HS-5 (cell line): ENCODE measurements around the gene BPTF.
A peak's percentile ranks its signal among the peaks of the same experiment; 100 is the strongest.
"Not testable (repeated sequence)": the region's sequence is repeated elsewhere in the genome, so short reads cannot be mapped to it uniquely, and the experiment has no call there.

ENCODE experiments used
- DNase-seq: peaks from one replicate; pipeline ENCODE4 v3.0.0-alpha.2; 2012; ENCODE audit warnings: low read depth

Gene BPTF

DNA sequence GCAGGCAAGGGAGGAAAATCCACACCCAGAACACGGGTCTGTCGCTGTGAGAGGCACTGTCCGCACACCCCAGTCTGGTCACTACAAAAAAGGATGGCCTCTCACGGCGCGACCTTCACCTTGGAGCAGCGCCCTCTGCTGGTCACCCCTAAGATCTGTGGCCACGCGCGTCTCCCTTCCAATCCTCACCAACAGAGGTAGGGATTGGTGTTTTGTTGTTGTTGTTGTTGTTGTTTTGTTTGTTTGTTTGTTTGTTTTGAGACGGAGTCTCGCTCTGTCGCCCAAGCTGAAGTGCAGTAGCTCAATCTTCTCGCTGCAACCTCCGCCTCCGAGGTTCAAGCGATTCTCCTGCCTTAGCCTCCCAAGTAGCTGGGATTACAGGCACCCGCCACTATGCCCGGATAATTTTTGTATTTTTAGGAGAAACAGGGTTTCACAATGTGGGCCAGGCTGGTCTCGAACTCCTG, 185.9 kb downstream of the BPTF start:
- no peak for DNase-seq

DNA sequence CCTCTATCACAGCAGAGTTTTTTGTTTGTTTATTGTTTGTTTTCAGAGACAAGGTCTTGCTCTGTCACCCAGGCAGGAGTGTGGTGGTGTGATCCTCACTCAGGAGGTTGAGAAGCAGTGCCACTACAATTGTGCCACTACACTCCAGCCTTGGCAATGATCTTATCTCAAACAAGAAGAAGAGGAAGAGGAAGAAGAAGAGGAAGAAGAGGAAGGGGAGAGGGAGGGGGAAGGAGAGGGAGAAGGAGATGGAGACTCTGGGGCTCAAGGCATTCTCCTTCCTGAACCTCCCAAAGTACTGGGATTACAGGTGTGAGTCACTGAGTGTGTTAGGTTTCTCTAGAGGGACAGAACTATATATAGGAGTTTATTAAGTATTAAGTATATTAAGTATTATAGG, 188.1 kb downstream of the BPTF start:
- no peak for DNase-seq

DNA sequence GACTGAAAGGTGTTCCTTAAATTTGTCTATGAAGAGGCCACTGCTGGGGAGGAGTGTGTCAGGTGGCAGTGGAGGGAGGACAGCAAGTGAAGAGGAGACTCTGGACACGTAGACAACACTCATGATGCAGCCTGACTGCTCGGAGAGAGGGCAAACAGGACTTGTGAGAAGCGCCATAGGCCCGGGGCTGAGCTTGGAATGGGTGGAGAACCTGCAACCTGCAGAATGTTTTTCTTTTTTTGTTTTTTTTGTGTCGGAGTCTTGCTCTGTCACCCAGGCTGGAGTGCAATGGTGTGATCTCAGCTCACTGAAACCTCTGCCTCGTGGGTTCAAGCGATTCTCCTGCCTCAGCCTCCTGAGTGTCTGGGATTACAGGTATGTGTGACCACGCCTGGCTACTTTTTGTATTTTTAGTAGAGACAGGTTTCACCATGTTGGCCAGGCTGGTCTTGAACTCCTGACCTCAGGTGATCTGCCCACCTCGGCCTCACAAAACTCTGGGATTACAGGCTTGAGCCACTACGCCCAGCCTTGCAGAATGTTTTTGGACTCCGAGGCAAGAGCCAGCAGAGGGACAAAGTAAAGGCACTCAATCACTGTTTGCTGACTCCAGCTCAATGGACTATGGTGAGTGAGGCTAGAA, 189.9 kb downstream of the BPTF start:
- no peak for DNase-seq

DNA sequence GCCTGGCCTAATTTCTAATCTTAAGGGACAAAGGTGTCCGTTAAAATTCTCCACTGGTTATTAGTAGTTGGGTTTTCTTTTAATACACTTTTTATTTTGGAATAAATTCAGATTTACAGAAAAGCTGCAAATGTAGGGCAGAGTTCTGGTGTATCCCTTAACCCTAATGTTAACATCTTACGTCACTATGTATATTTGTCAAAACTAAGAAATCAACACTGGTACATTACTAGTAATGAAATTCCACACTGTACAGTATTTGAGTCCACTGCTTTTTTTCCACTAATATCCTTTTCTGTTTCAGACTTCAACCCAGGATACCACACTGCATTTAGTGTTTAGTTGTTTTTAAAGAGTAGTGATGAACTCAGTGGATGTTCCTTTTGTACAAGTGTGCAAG, 191.5 kb downstream of the BPTF start:
- no peak for DNase-seq

DNA sequence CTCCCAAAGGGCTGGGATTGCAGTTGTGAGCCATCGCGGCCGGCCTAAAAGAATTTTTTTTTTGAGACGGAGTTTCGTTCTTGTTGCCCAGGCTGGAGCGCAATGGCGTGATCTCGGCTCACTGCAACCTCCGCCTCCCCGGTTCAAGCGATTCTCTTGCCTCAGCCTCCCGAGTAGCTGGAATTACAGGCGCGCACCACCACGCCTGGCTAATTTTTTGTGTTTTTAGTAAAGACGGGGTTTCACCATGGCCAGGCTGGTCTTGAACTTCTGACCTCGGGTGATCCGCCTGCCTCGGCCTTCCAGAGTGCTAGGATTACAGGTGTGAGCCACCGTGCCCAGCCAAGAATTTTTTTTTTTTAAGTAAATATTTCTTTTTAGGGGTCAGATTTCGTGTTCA, 193.2 kb downstream of the BPTF start:
- DNase-seq = not testable (repeated sequence)

DNA sequence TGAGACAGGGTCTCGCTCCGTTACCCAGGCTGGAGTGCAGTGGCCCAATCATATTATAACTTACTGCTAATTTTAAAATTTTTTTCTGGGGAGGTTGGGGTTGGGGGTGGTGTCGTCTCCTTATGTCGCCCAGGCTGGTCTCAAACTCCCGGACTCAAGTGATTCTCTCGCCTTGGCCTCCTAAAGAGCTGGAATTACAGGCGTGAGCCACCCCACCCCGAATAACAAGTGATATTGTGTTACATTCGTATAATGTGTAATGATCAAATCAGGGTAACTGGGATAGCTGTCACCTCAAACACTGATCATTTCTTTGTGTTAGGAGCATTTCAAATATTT, 194.0 kb downstream of the BPTF start:
- DNase-seq = no peak

DNA sequence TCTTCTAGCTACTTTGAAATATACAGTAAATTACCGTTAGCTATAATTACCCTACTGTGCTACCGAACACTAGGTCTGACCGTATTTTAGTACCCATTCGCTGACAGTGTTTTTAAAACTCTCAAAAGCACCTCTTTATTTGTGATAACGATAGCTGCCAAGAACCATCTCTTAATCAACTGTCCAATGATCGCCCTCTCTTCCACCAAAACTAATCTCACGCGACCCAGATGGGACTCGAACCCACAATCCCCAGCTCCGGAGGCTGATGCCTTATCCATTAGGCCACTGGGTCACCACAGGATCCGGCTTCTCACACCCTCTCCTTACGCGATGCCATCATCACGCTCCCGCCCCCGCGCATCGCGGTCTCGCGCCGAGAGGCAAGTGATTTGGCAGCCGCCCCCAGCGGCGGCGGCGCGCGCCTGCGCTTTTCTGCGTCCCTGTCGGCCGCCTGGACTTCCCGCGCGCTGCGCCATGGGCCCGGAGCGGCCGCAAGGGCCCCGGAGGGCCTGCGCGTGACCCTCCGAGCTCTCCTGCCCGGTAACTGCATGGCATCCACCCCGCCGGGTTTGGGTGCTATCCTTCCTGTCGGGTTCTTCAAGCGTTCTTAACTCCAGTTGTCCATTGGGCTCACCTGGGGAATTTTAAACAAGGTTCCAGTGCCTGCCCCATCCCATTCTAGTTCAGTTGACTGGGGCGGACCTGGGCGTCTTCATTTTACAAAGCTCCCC, 194.5 kb downstream of the BPTF start:
- peak; percentile 94 for DNase-seq

DNA sequence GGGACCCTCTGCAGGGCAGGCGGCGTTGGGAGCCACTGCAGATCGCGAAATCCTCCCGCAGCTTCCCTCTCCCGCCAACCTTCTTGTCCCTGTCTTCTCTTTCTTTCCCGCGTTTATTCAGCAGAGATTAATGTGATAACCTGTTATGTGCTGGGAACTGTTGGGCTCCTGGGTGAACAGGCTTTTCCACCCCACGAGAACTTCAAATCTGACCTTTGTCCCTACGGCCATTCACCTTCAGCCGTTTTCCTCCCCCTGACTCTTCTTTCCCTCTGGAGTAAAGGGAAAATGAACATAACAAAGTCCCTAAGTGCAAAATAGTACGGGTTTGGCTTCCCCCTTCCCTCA, 195.1 kb downstream of the BPTF start:
- DNase-seq = no peak

DNA sequence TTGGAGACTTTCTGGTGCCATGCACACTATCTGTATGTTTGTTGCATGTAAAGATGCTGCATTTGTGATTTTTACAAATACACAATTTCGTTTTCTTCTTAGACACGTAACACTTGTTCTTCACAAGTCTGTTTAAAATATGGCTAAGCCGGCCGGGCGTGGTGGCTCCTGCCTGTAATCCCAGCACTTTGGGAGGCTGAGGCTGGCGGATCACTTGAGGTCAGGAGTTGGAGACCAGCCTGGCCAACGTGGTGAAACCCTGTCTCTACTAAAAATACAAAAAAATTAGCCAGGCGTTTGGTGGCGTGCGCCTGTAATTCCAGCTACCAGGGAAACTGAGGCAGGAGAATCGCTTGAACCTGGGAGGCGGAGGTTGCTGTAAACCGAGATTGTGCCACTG, 195.5 kb downstream of the BPTF start:
- not testable (repeated sequence) for DNase-seq

DNA sequence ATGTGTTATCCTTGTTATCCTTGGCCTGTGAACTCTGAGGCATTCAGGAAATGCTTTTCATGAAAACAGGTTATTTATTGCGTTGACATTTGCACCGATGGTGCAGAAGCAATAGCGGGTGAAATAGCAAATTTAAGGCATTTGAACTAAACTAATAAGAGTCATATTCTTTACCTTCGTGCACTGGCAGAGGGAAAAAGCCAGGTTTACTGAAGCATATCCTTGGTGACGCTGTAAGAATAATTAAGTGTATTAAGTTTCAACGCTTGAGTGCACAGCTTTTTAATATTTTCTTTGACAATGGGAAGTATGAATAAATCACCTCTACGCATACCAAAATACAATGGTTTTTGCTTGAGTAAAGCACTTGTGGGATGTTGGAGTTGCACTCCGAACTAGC, 196.7 kb downstream of the BPTF start:
- DNase-seq = no peak

DNA sequence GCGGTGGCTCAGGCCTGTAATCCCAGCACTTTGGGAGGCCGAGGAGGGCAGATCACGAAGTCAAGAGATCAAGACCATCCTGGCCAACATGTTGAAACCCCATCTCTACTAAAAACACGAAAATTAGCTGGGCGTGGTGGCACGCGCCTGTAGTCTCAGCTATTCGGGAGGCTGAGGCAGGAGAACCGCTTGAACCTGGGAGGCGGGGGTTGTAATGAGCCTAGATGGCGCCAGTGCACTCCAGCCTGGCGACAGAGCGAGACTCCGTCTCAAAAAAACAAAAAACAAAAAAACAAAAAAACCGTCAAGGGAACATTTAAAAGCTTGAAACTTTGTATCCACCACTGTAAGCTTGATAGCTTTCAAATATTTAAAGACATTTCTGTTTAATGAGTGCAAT, 197.2 kb downstream of the BPTF start:
- DNase-seq = not testable (repeated sequence)

DNA sequence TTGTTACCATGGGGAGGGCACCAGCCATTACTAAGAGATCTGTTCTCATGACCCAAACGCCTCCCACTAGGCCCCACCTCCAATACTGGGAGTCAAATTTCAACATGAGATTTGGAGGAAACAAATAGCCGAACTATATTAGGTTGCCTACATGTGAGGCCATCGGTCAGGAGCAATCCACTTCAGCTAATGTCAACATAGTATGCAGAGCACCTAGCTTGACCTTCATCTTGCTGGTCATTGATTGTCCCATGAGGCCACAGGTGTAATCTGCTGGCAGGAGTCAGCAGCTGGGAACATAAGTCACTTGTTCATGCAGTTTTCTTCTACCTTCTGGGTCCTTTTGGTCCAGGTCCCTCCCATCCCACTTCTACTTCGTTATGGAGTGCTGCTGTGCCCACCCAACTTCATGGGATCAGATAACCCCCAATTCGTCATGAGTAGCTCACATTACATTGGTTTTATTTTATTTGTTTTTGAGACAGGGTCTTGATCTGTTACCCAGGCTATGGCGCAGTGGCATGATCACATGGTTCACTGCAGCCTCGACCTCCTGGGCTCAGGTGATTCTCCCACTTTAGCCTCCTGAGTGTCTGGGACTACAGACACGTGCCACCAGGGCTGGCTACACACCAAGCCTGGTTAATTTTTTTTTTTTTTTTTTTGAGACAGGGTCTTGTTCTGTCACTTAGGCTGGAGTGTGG, 204.4 kb downstream of the BPTF start:
- DNase-seq = no peak
